SIG-M5 (cell line): ENCODE results near the gene COA7.

Source experiments
- DNase-seq: peaks from one replicate; lab custom pipeline; 2025; lab: John Stamatoyannopoulos, UW

COA7 gene

GRCh38 chr1:52669696-52670095 is 28.5 kb downstream of the COA7 start:
- no peak for DNase-seq

- DNase-seq = no peak
Measured at GRCh38 chr1:52668711-52669110, 29.4 kb downstream of the COA7 start.

- no peak for DNase-seq
Measured at GRCh38 chr1:52667984-52668383, 30.2 kb downstream of the COA7 start.

GRCh38 chr1:52667290-52667689 is 30.9 kb downstream of the COA7 start:
- DNase-seq = no peak

GRCh38 chr1:52665006-52665941 is 32.9 kb downstream of the COA7 start:
- no peak for DNase-seq

GRCh38 chr1:52663716-52664115 is 34.4 kb downstream of the COA7 start:
- DNase-seq = no peak

GRCh38 chr1:52662645-52663313 is 35.4 kb downstream of the COA7 start:
- no peak for DNase-seq

GRCh38 chr1:52660807-52661206 is 37.3 kb downstream of the COA7 start:
- DNase-seq = no peak

GRCh38 chr1:52659851-52660596 is 38.1 kb downstream of the COA7 start:
- no peak for DNase-seq

- DNase-seq = no peak
Measured at GRCh38 chr1:52659356-52659755, 38.8 kb downstream of the COA7 start.

- DNase-seq = no peak
Measured at GRCh38 chr1:52658795-52659194, 39.4 kb downstream of the COA7 start.

- no peak for DNase-seq
Measured at GRCh38 chr1:52657702-52658101, 40.4 kb downstream of the COA7 start.

- no peak for DNase-seq
Measured at GRCh38 chr1:52654063-52654462, 44.1 kb downstream of the COA7 start.

- no peak for DNase-seq
Measured at GRCh38 chr1:52653207-52653849, 44.8 kb downstream of the COA7 start.

- DNase-seq = no peak
Measured at GRCh38 chr1:52651904-52652303, 46.2 kb downstream of the COA7 start.

- DNase-seq = no peak
Measured at GRCh38 chr1:52645261-52645660, 52.9 kb downstream of the COA7 start.

- DNase-seq = no peak
Measured at GRCh38 chr1:52641307-52641706, 56.8 kb downstream of the COA7 start.

GRCh38 chr1:52640697-52641096 is 57.5 kb downstream of the COA7 start:
- DNase-seq = no peak

- no peak for DNase-seq
Measured at GRCh38 chr1:52637946-52638345, 60.2 kb downstream of the COA7 start.

GRCh38 chr1:52636721-52637695 is 61.1 kb downstream of the COA7 start:
- DNase-seq = peak; percentile 88
